ENCODE results near the gene DNAJC16.

Gene DNAJC16

DNA sequence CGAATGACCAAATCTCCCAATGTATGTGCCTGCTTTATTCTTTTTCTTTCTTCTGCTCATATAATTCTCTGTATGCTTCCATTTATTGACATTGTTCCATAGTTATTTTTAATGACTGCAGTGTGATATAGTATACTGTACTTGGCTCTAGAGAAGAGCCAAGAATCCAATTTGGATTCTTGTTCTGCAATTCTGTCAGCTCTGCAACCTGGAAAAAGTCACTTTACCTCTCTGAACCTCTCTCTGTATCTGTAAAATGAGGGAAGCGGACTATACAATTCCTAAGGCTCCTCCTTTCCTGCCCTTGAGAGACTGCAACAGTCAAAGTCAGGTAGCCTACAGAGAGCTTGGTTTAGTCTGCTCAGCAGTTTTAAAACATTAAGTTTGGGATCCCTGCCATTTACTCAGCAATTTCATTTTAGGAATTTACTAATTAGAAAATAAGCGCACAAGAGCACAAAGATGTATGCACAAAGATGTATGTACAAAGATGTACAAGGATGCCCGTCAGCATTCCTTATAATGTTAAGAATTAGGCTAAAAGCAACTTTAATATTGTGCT, 14.7 kb downstream of the DNAJC16 start:
- no peak for DNase-seq

DNA sequence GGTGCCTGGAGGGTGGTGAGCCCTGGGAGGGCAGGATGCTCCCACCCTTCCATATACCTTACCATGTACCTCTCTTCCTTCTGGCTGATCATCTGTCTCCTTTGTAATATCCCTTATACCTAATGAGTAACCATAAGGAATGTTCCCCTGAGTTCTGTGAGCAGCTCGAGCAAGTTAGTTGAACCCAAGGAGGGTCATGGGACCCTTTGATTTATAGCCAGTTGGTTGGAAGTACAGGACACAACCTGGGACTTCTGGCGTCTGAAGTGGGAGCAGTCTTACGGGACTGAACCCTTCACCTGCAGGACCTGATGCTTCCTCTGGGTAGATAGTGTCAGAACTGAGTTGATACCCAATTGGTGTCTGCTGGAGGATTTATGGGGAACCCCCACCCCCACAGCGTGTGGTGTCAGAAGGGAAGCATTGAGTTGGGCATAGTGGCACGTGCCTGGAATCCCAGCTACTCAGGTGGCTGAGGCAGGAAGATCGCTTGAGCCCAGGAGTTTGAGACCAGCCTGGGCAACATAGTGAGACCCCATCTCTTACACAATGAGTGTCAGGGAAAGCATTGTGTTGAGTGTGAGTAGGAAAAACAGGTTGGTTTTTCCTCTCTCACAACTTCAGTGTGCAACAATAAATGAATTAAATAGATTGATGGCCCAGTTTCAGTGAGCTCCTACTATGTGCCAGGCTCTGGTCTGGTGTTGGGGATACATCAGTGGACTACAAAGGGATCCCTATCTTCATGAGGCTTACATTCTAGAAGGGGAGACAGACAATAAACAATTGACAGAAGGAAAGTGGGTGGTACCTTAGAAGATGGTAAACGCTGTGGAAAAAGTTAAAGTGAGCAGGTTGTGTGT, 16.0 kb downstream of the DNAJC16 start:
- no peak for DNase-seq

DNA sequence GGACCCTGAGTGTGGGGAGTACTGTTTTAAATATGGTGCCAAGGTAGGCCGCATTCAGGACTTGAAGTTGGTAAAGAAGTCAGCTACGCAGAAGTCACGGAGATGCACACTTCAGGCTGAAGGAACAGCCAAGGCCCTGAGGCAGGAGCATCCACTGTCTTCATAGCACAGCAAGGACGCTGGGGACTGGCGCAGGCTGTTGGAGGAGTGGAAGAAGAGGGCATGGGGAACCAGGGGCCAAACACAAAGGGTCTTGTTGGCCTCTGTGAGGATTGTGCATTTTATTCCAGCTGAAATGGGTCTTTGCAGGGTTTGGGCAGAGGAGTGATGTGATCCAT, 16.6 kb downstream of the DNAJC16 start:
- DNase-seq: no peak

DNA sequence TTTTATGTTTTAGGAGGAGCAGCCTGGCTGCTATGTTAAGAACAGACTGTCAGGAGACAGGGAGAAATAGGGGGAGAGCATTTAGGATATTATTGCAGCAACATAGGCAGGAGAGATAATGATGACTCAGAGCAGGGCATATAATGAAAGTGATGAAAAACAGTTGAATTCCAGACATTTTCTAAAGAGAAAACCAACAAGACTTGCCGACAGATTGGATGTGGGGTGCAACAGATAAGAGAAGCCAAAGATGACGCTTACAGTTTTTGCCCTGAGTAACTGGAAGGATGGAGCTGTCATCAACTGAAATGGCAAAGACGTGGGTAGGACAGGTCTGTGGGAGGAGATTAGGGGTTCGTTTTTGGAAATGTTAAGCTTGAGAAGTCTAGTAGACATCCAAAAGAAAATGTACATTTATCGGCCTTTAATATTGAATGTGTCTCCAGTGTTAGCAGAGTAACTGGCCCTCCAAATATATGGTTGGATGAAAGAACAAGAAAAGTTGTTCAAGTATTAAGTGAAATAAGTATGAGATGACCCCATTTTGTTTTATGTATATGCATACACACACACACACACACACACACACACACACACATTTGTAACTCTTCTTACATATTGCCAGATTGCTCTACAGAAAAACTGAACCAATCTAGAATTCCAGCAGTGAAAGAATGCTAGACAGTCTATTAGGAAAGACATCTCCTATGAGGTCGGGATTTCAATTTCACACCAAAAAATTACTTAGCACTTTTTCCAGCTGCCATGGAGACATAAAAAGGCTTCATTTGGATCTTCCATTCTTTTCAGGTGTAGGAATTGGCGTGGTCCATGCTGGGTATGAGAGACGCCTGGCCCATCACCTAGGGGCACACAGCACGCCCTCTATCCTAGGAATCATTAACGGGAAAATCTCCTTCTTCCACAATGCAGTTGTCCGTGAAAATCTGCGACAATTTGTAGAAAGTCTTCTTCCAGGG, 17.2 kb downstream of the DNAJC16 start:
- no peak for DNase-seq

DNA sequence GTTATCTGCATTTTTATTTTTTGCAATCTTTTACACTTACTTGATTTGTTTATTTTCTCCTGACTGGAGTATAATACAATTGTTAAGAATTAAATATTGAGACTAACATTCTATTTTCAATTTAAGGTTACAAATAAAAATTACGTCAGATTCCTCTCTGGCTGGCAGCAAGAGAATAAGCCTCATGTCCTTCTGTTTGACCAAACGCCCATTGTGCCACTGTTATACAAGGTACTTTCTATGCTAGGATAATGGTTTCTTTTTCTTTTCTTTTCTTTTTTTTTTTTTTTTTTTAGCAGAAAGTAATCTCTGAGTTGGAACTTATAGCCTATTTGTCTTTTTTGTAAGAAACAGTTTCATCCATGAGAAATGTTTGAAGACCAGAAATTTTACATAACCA, 20.0 kb downstream of the DNAJC16 start:
- no peak for DNase-seq

DNA sequence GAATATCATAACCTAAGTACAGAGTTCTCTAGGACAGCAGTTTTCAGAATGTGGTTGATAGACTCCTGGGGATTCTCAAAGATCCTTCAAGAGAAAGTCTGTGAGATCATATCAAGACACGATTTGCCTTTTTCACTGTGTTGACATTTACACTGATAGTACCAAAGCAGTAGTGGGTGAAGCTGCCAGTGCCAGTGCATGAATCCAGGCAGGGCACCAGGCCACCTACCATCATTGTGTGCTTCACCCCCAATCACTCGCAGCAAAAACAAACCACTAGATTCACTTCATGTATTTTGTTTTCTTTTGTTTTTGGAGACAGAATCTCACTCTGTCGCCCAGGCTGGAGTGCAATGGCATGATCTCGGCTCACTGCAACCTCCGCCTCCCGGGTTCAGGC, 23.9 kb downstream of the DNAJC16 start:
- DNase-seq: no peak

DNA sequence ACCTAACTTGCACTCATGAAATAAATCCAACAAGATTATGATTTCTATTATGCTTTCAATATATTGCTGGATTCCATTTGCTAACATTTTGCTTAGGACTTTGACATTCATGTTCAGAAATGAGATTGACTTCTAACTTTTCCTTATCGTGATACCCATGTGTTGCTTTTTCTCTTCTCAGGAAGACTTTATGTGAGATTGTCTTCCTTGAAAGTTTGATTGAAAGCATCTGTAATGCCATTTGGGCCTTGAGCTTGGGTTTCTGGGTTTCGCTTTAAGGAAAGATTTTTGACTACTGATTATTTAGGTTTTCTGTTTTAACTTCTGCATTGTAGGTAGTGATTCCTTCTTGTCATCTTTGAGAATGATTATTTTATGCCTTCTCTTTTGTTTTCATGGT, 30.4 kb downstream of the DNAJC16 start:
- no peak for DNase-seq

DNA sequence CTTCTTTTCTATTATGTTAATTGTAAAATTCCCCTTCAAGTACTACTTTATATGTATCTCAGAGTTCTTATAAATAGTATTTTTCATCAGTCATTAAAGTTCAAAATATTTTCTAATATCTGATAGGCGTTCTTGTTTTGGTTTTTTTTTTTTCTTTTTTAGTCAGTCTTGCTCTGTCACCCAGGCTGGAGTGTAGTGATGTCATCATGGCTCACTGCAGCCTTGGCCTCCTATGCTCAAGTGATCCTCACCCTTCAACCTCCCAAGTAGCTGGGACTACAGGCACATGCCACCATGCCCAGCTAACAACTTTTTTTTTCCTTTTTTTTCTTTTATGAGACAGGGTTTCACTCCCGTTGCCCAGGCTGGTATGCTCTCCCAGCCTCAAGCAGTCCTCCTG, 30.9 kb downstream of the DNAJC16 start:
- no peak for DNase-seq

DNA sequence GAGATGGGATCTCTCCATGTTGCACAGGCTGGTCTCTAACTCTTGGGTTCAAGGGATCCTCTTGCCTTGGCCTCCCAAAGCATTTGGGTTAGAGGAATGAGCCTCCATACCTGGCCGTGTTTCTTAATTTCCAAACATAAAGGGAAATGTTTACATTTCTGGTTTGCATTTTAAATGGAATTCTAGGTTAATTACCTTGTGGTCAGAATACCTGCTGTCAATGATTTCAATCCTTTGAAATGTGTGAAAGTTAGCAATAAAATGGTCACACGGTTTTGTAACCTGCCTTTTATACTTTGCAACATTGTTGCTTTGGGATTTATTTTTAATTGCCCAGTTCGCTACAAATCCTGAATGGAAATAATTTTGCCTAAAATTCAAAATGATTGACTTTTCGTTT, 31.9 kb downstream of the DNAJC16 start:
- no peak for DNase-seq

DNA sequence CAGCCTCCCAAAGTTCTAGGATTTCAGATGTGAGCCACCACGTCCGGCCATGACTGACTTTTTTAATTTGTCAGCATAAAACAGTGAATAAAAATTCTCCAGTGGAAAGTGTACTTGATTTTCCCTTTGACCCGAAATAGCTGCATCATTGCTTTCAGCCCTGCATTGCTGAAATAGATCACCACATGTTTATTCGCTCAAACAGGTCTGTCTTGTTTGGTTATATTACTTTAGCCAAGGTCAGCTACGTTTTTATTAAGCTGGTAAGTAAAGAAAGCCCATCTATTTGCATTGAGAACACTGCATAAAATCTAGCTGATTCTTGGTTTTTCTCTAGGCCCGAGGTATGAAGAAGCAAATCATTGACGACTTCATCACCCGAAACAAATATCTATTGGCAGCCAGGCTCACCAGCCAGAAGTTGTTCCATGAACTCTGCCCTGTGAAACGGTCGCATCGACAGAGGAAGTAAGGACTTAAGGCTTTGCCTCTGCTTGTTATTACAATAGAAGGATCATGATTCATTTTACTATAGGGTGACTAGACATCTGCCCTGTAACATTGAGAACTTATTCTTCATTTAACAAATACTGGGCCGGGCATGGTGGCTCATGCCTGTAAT, 32.7 kb downstream of the DNAJC16 start:
- DNase-seq: no peak

DNA sequence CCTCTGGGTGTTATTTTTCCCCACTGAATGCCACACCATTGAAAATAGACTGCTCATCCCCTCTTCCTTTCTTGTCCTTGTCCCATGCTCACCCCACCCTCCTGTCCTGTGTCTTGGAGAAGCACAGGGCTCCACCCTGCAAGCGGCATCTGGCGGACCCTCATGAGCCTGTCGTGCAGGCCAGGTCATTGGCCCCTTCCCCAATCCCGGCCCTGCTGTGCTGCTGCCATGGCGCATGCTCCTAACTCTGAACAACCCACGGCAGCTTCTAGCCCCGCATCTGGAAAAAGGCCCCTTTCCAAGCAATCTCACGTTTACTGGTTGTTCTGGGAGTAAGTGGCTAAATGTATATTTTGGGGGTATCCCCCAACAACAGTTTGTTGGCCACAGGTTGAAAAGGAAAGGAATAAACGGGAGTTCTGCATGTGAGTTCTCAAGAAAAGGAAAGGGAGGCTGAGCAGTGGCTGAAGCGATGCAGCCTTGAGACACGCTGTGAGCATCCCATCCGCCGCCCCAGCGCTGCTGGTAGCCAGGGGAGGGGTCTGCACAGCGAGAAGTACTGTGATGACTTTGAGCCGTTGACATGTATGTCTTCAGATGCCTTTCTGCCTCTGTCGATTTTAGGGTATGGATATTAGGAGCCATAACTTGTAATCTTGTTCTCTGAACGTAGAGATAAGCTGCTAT, 41.9 kb downstream of the DNAJC16 start:
- no peak for DNase-seq

DNA sequence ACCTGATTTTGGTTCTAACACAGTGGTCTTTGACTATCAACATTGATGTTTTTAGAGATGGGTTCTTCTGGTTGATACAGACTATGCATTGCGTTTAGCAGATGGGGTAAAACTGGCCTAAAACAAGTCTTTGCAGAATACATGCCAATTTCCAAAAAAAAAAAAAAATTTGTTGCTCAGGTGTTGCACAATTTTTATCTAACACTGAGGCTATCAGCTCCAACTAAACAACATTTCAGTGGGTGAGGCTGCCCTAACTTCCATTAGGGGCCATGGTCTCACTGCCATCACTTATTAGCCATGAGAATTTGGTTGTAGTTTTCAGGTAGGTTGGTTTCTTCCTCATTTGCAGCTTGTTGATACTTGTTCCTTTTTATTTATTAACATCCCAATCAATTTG, 44.2 kb downstream of the DNAJC16 start:
- DNase-seq: no peak

DNA sequence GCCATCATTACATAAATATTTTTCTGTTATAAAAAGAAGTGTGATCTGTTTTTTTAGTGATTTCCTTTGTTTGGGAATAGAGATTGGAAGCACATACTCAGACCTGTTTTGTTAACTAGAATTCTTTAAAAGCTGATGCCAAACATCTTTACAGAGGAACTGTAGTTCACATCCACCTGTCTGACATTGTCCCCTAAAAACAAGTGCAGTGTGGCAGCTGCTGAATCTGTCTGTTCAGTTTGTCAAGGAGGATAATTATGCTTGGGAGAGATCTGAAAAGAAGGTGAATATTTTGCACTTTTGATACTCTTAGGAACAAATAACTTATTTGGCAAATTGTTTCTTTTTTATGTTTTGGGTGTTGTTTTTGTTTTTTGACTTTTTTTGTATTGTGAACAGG, 44.6 kb downstream of the DNAJC16 start:
- DNase-seq: no peak

DNA sequence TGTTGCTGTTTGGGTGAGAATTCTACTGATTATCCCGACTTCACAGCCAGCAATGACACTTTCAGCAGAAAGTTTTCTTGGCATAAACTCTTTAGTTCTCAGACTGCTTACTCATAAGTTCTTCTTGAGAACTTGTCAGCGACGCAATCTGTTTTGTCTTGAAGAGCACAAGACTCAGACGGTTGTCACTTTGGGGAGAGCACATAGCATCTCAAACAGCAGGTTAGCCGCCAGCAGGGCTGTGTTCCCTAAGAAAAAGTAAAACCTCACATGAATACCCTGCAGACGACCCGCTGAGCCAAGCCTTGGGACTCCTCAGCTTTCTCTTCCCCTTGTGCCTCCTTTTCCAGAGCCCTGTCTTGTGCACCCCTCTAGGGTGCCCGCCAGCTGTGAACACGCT, 46.8 kb downstream of the DNAJC16 start:
- no peak for DNase-seq

DNA sequence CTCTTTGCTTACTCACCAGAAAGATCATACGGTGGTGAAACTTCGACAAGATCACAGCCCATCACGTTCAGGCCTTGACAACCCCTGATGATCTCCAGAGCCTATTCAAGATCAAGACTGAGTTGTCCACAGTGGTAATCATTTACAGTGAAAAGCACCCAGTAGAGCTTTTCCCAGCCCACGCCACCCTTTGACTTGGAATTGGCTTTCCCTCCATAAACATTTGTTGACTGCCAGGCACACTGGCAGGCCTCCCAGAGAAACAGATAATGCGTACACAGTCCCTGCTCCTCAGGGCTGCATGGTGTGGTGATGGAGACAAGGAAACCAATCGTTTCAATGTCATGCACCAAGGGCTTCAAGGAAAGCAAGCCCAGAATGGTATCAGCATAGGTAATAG, 48.1 kb downstream of the DNAJC16 start:
- no peak for DNase-seq

DNA sequence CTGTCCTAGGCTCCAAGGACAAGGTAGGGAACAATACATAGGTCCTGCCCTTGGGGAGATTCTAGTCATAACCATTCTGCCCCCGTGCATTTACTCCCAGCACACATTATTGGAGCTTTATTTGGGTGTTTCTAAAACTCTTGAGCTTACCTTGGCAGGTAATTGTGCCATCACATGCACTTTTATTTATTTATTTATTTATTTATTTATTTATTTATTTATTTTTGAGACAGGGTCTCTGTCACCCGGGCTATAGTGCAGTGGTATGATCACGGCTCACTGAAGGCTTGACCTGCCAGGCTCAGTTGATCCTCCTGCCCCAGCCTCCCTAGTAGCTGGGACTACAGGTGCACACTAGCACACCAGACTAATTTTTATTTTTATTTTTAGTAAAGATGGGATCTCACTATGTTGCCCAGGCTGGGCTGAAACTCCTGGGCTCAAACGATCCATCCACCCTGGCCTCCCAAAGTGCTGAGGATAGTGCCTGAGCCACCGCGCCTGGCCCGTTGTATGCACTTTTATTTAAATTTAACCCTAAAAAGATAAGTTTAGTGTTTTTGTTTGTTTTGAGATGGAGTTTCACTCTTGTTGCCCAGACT, 49.0 kb downstream of the DNAJC16 start:
- no peak for DNase-seq

DNA sequence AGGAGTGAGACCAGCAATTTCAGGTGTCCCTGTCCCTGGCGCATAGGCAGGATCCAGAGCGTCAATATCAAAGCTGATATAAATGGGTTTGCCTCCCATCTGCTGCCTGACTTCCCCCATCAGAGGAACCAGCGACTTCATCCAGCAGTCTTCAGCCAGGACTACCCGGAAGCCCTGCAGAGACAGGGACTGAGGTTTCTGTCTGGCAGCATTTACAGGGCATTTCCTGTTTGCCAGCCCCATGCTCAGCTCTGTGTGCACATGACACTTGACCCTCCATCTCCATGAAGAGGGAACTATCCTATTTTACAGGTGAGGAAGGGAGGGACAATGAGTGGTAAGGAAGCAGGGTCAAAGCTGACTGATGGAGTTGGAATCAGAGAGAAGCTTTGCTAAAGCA, 51.0 kb downstream of the DNAJC16 start:
- no peak for DNase-seq

DNA sequence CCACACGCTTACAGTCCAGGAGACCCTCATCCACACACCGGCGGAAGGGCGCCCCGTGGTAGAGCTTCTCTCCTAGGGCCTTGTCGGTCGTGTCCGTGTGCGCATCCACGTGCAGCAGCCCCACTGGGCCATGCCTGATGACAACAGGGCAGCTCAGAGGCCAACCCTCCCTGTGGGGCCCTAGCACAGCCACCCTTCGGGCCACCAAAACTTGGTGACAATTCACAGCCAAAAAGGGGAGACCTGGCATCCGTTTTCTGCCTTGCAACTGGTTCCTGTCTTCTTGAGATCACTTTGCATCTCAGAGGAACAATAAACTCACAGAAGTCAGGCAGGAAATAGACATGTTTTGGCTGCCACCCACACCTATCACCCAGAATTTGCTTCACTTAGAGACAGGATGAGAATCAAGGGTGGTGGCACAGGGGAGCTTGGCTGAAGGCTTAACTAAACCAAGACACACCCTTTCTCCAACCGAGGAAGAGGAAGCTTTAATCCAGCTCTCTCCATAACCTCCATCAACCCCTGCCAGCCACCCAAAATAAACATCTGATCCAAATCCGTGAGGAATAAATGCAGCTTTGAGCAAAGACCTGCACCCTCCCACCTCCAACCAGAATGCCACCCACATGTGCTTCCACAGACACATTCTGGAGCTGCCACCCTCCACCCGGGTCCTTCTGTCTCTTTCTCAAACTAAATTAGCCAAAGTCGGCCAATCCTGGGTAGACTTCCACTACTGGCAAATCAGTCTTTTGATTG, 52.5 kb downstream of the DNAJC16 start:
- DNase-seq: no peak

DNA sequence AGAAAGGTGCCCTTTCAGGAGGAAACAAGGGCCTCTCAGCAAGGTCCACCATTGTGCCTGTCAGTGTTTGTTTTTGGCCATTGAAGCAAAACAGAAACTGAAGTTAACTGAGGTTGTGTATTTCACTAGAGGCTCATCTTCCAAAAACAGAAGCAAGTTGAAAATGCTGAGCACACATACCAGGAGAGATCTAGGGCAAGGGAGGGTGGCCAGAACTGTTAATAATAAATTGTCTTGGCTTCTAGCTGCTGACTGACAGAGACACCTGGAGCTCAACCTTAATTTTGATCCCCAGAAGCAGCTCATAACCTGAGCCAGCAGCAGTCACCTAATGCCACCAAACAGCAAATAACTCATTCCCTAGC, 53.0 kb downstream of the DNAJC16 start:
- no peak for DNase-seq

DNA sequence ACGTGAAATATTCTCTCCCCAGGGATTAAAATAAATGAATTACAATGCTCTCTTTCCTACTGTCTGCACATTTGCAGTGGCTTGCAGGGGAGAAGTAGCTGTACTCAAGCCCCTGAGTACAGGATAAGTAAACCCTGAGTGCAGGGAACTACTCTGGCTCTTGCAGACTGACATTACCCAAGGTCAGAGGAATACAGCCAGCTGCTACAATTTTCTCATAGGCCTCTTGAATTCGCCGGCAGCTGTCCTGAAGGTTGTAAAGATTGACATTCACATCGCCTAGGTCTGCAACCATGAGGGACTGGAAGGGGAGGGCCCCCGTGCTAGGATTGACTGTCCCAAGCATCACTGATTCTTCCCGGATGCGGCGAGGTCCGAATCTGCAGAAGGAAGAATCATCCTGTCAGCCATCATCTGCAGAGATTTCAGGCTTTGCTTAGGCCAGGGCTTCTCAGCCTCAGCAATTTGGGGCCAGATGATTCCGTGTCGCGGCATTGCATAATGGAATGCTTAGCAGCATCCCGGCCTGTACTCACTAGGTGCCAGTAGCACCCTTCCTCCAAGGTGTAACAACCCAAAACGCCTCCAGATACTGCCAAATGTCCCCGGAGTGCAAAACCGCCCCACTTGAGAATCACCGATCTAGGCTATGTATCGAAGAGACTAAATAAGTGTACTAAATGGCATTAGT, 56.5 kb downstream of the DNAJC16 start:
- DNase-seq: no peak

Measured in activated T-cell treated with anti-CD3 and anti-CD28 coated beads for 4 hours (primary cell).